Measurements from ENCODE around the gene A3GALT2. TPM values are rescaled to one million over a fixed set of nuclear protein-coding genes. Genes with fewer than 3 reads are reported as not detected.

Gene A3GALT2
- total and polyA plus RNA-seq, 12 donors = 0.25 TPM; not detected in 11

DNA sequence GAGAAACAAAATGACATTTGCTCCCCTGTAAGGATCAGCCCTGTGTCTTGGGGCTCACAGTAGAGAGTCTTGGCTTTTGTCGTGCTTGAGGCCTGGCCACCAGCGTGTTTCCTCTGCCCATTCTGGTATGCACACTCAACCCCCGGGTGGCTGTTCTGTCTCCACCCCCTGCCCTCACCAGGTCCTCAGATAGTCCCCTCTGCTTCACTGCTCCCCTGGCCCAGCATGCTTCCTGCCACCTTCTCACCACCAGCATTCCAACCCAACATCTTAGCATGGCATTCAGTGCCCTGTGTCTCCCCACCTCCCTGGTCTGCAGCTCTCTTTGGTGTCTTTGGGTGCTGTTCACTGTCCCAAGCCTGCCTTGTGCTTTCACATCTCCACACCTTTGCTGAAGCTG is 48.4 kb downstream of the A3GALT2 start:
- TF ChIP-seq, protein P1, sequence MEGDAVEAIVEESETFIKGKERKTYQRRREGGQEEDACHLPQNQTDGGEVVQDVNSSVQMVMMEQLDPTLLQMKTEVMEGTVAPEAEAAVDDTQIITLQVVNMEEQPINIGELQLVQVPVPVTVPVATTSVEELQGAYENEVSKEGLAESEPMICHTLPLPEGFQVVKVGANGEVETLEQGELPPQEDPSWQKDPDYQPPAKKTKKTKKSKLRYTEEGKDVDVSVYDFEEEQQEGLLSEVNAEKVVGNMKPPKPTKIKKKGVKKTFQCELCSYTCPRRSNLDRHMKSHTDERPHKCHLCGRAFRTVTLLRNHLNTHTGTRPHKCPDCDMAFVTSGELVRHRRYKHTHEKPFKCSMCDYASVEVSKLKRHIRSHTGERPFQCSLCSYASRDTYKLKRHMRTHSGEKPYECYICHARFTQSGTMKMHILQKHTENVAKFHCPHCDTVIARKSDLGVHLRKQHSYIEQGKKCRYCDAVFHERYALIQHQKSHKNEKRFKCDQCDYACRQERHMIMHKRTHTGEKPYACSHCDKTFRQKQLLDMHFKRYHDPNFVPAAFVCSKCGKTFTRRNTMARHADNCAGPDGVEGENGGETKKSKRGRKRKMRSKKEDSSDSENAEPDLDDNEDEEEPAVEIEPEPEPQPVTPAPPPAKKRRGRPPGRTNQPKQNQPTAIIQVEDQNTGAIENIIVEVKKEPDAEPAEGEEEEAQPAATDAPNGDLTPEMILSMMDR (IDR thresholded peaks at IDR 0.05) = no peak
- no peaks in the 10 kb centered on the region for H3K9me3 ChIP-seq
- intact Hi-C loops (cut with DNase I) = loop anchor here in 1 of 10 donors (1.0 kb wide), 1 partner anchor 12 kb away; no protein-coding TSS in a partner anchor
- H3K27ac ChIP-seq = peak overlapping the region in 1 of 10 donors; percentile 38
- DNase-seq = no peak
- 50 to 53% methylated on average over 3 of the region's 3 CpGs for WGBS, 2 donors
- no peaks in the 10 kb centered on the region for H3K27me3 ChIP-seq
- H3K4me1 ChIP-seq = peaks cover 0 to 58% (median 34%) of the 10 kb centered on the region in 9 donors
- H3K4me3 ChIP-seq = no peak overlapping the region
- peaks cover 0 to 50% (median 7%) of the 10 kb centered on the region in 9 donors for H3K36me3 ChIP-seq
- no peak for ATAC-seq

DNA sequence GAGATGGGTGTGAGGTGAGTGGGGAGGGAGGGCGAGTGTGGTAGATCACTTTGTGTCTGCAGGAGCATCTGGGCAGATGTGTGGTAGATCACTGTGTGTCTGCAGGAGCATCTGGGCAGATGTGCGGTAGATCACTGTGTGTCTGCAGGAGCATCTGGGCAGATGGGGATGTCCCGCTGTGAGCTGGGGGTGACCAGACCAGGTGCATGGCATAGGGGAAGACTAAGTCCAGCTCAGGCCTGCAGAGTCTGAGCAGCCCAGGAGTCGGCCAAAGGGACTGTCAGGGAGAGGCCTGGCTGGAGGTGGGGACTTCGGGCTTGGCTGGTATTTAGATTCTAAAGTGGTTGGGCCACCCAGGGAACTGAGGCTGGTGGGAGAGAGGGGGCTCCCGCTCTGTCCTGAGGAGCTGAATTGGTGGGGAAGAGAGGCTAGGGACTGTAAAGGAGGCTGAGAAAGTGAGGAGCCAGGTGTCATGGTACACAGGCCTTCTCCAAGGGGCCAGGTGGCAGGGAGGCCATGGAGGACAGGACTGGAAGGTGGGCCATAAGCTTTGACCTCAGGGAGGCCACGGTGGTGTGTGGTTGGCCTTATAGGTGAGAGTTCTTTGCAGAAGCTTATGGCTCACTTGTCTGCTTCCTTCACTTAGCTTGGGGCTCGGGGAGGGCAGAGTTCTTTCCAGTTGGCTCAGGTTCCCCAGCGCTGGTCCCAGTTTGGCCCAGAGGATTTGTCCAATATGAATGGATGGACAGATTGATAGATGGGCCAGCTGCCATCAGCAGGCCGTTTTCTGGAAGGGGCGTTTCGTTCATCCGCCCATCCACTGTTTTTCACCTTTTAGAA is 49.0 kb downstream of the A3GALT2 start:
- no peaks in the 10 kb centered on the region for H3K27me3 ChIP-seq
- no peak for ATAC-seq
- H3K36me3 ChIP-seq = peaks cover 0 to 44% (median 2%) of the 10 kb centered on the region in 9 donors
- no peak overlapping the region for H3K4me3 ChIP-seq
- 86 to 88% methylated on average over 13 of the region's 13 CpGs for WGBS, 2 donors
- TF ChIP-seq, protein P1 (IDR thresholded peaks at IDR 0.05) = no peak
- no peak for DNase-seq
- no peaks in the 10 kb centered on the region for H3K9me3 ChIP-seq
- intact Hi-C loops (cut with DNase I) = loop anchor here in 1 of 10 donors (1.0 kb wide), 1 partner anchor 12 kb away; no protein-coding TSS in a partner anchor
- H3K27ac ChIP-seq = no peak overlapping the region
- peaks cover 0 to 62% (median 34%) of the 10 kb centered on the region in 9 donors for H3K4me1 ChIP-seq

DNA sequence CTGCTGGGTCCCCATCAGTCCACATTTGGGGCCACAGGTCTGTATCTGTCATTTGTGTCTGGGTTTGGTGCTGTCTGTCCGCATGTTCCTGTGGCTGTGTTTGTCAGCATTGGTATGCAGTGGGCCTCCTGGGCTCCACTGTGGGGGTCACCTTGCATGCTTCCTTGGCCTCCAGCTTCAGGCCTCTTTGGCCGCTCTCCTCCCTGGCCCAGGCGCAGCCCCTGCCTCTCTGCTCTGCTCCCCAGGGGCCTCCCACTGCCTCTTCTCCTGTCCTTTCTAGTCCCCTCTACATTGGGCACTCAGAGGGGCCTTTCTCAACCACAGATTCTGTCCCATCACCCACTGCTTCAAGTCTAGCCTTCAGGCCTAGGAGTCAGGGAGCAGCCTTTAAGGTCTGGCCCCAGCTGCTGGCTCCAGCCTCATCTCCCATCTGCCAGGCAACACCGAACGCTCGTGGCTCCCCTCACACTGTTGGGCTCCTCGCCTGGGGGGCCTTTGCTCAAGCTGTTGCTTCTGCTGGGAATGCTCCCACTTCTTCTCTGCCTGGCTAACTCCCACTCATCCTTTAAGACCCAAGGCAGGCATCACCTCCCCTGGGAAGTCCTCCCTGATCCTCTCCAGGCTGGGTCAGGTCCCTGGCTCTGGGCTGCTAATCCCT is 50.0 kb downstream of the A3GALT2 start:
- Histone ChIP-seq H3K4me1 (peaks cover 0 to 71% (median 38%) of the 10 kb centered on the region in 9 donors), H3K4me3 (no peak overlapping the region), H3K36me3 (peaks cover 0 to 43% (median 0%) of the 10 kb centered on the region in 9 donors), H3K27me3 (no peaks in the 10 kb centered on the region), H3K9me3 (no peaks in the 10 kb centered on the region), H3K27ac (peak overlapping the region in 3 of 10 donors; percentile 0 to 31 (median 4))
- ATAC-seq (no peak), DNase-seq (no peak)
- WGBS, 2 donors = 83 to 89% methylated on average over 7 of the region's 7 CpGs
- intact Hi-C loops (cut with DNase I) = no loop called here
- TF ChIP-seq, protein P1 (IDR thresholded peaks at IDR 0.05) = no peak

DNA sequence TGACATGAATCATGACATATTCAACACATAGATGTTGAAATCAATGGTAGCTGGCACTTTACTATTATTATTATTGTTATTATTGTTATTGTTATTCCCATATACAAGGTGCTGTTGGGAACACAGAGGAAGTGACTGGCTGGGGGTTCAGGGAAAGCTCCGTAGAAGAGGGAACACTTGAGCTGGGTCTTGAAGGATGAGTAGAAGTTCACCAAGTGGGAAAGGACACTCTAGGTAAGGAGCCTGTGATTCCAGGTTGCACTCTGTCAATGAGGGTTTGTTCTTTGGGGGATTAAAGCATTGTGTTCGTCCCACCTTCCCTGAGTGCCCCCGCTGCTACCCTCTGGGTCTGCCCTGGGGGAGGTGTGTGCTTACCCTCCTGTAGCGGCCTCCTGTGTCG is 50.5 kb downstream of the A3GALT2 start:
- DNase-seq (no peak), ATAC-seq (no peak)
- 95% methylated on average over 5 of the region's 5 CpGs for WGBS, 2 donors
- Histone ChIP-seq H3K36me3 (peaks cover 0 to 38% (median 0%) of the 10 kb centered on the region in 9 donors), H3K9me3 (no peaks in the 10 kb centered on the region), H3K27me3 (no peaks in the 10 kb centered on the region), H3K27ac (peak overlapping the region in 3 of 10 donors; percentile 0 to 21 (median 4)), H3K4me3 (no peak overlapping the region), H3K4me1 (peaks cover 0 to 76% (median 38%) of the 10 kb centered on the region in 9 donors)
- TF ChIP-seq, protein P1 (IDR thresholded peaks at IDR 0.05) = no peak
- intact Hi-C loops (cut with DNase I) = no loop called here
